Mammary epithelial cell (primary cell): ENCODE measurements around the gene TLR3.

ENCODE experiments used
- EZH2 ChIP-seq: IDR thresholded peaks from 2 replicates; pipeline ENCODE4 v1.6.1; 2012; ENCODE audit warnings: low read length, inconsistent platforms, borderline replicate concordance
- TF ChIP-seq, protein P1 (sequence below), 2 donors: IDR thresholded peaks in 1 of 2; conservative IDR thresholded peaks in 1 of 2; 2 replicates each; pipeline ENCODE4 v1.5.1; 2011 to 2012; ENCODE audit warnings: inconsistent platforms in 2 of 2, low read length in 2 of 2, mild to moderate bottlenecking in 2 of 2, control low read depth in 1 of 2, low read depth in 1 of 2; ENCODE audit not compliant: insufficient read depth in 1 of 2; ENCODE audit errors: extremely low read depth in 1 of 2

DNA sequence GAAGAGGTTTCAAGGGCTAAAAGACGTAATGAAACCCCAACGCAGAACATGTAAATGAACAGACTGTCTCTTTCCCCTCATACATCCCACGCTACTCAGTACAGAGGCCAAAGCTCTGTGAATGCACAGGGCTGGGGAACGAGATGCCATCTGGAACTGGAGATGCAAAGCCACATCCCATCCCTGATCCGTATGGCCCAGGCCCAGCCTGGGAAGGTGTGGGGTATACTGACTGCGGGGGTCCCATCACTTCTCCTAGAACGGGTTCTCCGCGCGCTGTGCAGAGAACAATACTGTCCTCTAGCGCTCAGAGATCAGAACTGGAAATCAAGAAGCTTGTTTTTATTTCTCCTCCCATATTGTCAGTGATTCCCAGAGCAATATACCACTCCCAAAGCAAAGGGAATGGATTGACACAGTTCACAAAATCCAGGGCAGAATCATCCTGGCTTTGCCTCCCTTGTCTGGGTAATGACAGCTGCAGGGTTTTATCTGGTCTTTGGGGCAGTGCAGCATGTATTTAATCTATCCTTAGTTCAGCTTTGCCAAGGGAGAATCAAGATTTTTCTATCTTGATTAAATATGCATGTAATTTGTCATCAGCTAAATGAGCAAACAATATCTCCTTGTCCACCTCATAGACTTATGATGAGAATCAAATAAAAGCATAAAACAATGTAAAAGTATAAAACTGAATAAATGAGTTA, 47.3 kb upstream of the TLR3 start:
- TF ChIP-seq, protein P1, sequence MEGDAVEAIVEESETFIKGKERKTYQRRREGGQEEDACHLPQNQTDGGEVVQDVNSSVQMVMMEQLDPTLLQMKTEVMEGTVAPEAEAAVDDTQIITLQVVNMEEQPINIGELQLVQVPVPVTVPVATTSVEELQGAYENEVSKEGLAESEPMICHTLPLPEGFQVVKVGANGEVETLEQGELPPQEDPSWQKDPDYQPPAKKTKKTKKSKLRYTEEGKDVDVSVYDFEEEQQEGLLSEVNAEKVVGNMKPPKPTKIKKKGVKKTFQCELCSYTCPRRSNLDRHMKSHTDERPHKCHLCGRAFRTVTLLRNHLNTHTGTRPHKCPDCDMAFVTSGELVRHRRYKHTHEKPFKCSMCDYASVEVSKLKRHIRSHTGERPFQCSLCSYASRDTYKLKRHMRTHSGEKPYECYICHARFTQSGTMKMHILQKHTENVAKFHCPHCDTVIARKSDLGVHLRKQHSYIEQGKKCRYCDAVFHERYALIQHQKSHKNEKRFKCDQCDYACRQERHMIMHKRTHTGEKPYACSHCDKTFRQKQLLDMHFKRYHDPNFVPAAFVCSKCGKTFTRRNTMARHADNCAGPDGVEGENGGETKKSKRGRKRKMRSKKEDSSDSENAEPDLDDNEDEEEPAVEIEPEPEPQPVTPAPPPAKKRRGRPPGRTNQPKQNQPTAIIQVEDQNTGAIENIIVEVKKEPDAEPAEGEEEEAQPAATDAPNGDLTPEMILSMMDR (conservative IDR thresholded peaks at IDR 0.05 in 1 of 2, IDR thresholded peaks at IDR 0.05 in 1 of 2; ENCODE audit: extremely low read depth in 1 of 2, insufficient read depth in 1 of 2, low read depth in 1 of 2, low read length in 2 of 2): peak; percentile 80 to 96
- no peak for TF ChIP-seq EZH2
